Stimulated activated CD4-positive, alpha-beta T cell treated with anti-CD3 and anti-CD28 coated beads, Interleukin-15, amount 100 ng/mL, for 1 hour (primary cell): ENCODE measurements around the gene PLCB1.
"Not testable (repeated sequence)": the region's sequence is repeated elsewhere in the genome, so short reads cannot be mapped to it uniquely, and the experiment has no call there.

ENCODE experiments used
- DNase-seq, 2 donors: peaks; one replicate each; pipeline ENCODE4 v3.0.0-alpha.2; 2020; ENCODE audit warnings: low read depth in 1 of 2, low spot score in 1 of 2

The PLCB1 gene

GRCh38 chr20:8579035-8579434, 447.0 kb downstream of the PLCB1 start:
- DNase-seq, result no peak

- DNase-seq, result no peak
Observed at GRCh38 chr20:8581446-8582183, 449.5 kb downstream of the PLCB1 start.

GRCh38 chr20:8583012-8583565, 451.0 kb downstream of the PLCB1 start:
- DNase-seq, result no peak

- DNase-seq, result no peak
Observed at GRCh38 chr20:8583566-8584043, 451.5 kb downstream of the PLCB1 start.

- DNase-seq, result no peak
Observed at GRCh38 chr20:8587251-8587650, 455.2 kb downstream of the PLCB1 start.

- no peak for DNase-seq
Observed at GRCh38 chr20:8587810-8588209, 455.7 kb downstream of the PLCB1 start.

- DNase-seq, result no peak
Observed at GRCh38 chr20:8589956-8590355, 457.9 kb downstream of the PLCB1 start.

- DNase-seq, result not testable (repeated sequence)
Observed at GRCh38 chr20:8600910-8601541, 469.0 kb downstream of the PLCB1 start.

- DNase-seq, result no peak
Observed at GRCh38 chr20:8601542-8601912, 469.5 kb downstream of the PLCB1 start.

GRCh38 chr20:8602389-8603116, 470.5 kb downstream of the PLCB1 start:
- DNase-seq, result no peak

- no peak for DNase-seq
Observed at GRCh38 chr20:8608470-8608869, 476.4 kb downstream of the PLCB1 start.

- DNase-seq, result no peak
Observed at GRCh38 chr20:8616792-8617191, 484.7 kb downstream of the PLCB1 start.

- no peak for DNase-seq
Observed at GRCh38 chr20:8621001-8621400, 488.9 kb downstream of the PLCB1 start.

- no peak for DNase-seq
Observed at GRCh38 chr20:8624046-8624445, 492.0 kb downstream of the PLCB1 start.

GRCh38 chr20:8624616-8625015, 492.6 kb downstream of the PLCB1 start:
- no peak for DNase-seq

GRCh38 chr20:8627340-8628004, 495.4 kb downstream of the PLCB1 start:
- no peak for DNase-seq

GRCh38 chr20:8631271-8631670, 499.2 kb downstream of the PLCB1 start:
- no peak for DNase-seq

- DNase-seq, result no peak
Observed at GRCh38 chr20:8633366-8633765, 501.3 kb downstream of the PLCB1 start.

GRCh38 chr20:8635048-8635572, 503.0 kb downstream of the PLCB1 start:
- DNase-seq, result no peak

- no peak for DNase-seq
Observed at GRCh38 chr20:8635837-8636236, 503.8 kb downstream of the PLCB1 start.
